Measurements from ENCODE around the gene PRKN.

PRKN gene

DNA sequence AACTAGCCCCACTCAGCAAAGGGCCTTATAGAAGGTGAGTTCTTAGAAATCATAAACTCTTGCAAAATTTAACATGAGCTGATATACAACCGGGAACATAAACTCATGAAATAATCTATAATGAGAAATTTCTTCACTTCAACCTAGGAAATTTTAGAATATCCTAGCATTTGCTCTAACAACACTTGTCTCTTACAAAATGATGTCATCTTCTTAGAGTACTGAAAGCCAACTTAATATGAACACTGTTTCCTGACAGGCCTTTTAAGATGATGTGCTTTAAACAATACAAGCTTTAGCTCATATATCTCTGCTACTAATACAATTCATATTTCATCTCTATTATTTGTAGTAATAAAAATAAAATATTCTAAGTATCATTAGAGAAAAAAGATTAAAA, 1.1 kb upstream of the PRKN start:
- no peaks in the 10 kb centered on the region for H3K27me3 ChIP-seq (ENCODE audit: control insufficient read depth in 1 of 2, insufficient read depth in 1 of 2, low read length in 2 of 2)
- no peak overlapping the region for H3K4ac ChIP-seq (ENCODE audit: low read depth in 1 of 2, low read length in 2 of 2)
- no peak overlapping the region for H2AK5ac ChIP-seq (ENCODE audit: low read length, severe bottlenecking)
- peak overlapping the region; percentile 96 for H3K9ac ChIP-seq (ENCODE audit: low read length)
- H2BK120ac ChIP-seq (ENCODE audit: low read depth, low read length) = no peak overlapping the region
- no peak overlapping the region for H4K8ac ChIP-seq (ENCODE audit: low read length)
- no peak overlapping the region for H2BK12ac ChIP-seq (ENCODE audit: low read length in 2 of 2)
- no peak overlapping the region for H3K14ac ChIP-seq (ENCODE audit: low read length in 2 of 2)
- H3K27ac ChIP-seq (ENCODE audit: low read length, poor library complexity, severe bottlenecking) = no peak overlapping the region
- no peak overlapping the region for H2AFZ ChIP-seq (ENCODE audit: low read depth, low read length)
- WGBS = 100% methylated on average over 1 of the region's 1 CpG
- H3K4me1 ChIP-seq (ENCODE audit: control insufficient read depth, insufficient read depth, low read depth, low read length) = peaks cover 3% of the 10 kb centered on the region
- H4K91ac ChIP-seq (ENCODE audit: low read length) = no peak overlapping the region
- H3K4me2 ChIP-seq (ENCODE audit: low read length, poor library complexity, severe bottlenecking) = no peak overlapping the region
- no peak overlapping the region for H2BK15ac ChIP-seq (ENCODE audit: low read depth, poor library complexity, severe bottlenecking)
- peaks cover 5% of the 10 kb centered on the region for H3K79me1 ChIP-seq (replicated peaks; ENCODE audit: low read length, poor library complexity, severe bottlenecking)
- no peaks in the 10 kb centered on the region for H3K9me3 ChIP-seq (ENCODE audit: control insufficient read depth, low read length)
- H2BK5ac ChIP-seq (ENCODE audit: low read depth, low read length, poor library complexity, severe bottlenecking) = no peak overlapping the region
- DNase-seq = no peak
- H3K23ac ChIP-seq (ENCODE audit: low read length in 2 of 2) = no peak overlapping the region
- no peaks in the 10 kb centered on the region for H3K36me3 ChIP-seq (ENCODE audit: control insufficient read depth in 1 of 2, insufficient read depth in 2 of 2, low read depth in 1 of 2, low read length in 2 of 2)
- H3K18ac ChIP-seq (ENCODE audit: low read depth in 1 of 2, low read length in 2 of 2) = no peak overlapping the region
- H3K4me3 ChIP-seq (ENCODE audit: insufficient read depth in 1 of 2, low read depth in 1 of 2, low read length in 2 of 2) = peak overlapping the region in 1 of 2 experiments; percentile 82

GRCh38 chr6:162728197-162728596, 631 bp upstream of the PRKN start:
- Histone ChIP-seq H3K9ac (ENCODE audit: low read length) (peak overlapping the region; percentile 96), H4K8ac (ENCODE audit: low read length) (peak overlapping the region; percentile 49), H3K4me1 (ENCODE audit: control insufficient read depth, insufficient read depth, low read depth, low read length) (peaks cover 3% of the 10 kb centered on the region), H2BK5ac (ENCODE audit: low read depth, low read length, poor library complexity, severe bottlenecking) (no peak overlapping the region), H3K23ac (ENCODE audit: low read length in 2 of 2) (no peak overlapping the region), H3K27ac (ENCODE audit: low read length, poor library complexity, severe bottlenecking) (no peak overlapping the region), H2BK120ac (ENCODE audit: low read depth, low read length) (no peak overlapping the region), H3K18ac (ENCODE audit: low read depth in 1 of 2, low read length in 2 of 2) (no peak overlapping the region), H2AFZ (ENCODE audit: low read depth, low read length) (peak overlapping the region; percentile 72), H3K9me3 (ENCODE audit: control insufficient read depth, low read length) (no peaks in the 10 kb centered on the region), H2BK12ac (ENCODE audit: low read length in 2 of 2) (no peak overlapping the region), H3K4me3 (ENCODE audit: insufficient read depth in 1 of 2, low read depth in 1 of 2, low read length in 2 of 2) (peak overlapping the region in 1 of 2 experiments; percentile 82), H4K91ac (ENCODE audit: low read length) (no peak overlapping the region), H3K4ac (ENCODE audit: low read depth in 1 of 2, low read length in 2 of 2) (no peak overlapping the region), H2BK15ac (ENCODE audit: low read depth, poor library complexity, severe bottlenecking) (no peak overlapping the region), H3K27me3 (ENCODE audit: control insufficient read depth in 1 of 2, insufficient read depth in 1 of 2, low read length in 2 of 2) (no peaks in the 10 kb centered on the region), H3K14ac (ENCODE audit: low read length in 2 of 2) (no peak overlapping the region), H3K36me3 (ENCODE audit: control insufficient read depth in 1 of 2, insufficient read depth in 2 of 2, low read depth in 1 of 2, low read length in 2 of 2) (no peaks in the 10 kb centered on the region), H3K4me2 (ENCODE audit: low read length, poor library complexity, severe bottlenecking) (peak overlapping the region; percentile 93), H2AK5ac (ENCODE audit: low read length, severe bottlenecking) (peak overlapping the region; percentile 64), H3K79me1 (replicated peaks; ENCODE audit: low read length, poor library complexity, severe bottlenecking) (peaks cover 5% of the 10 kb centered on the region)
- DNase-seq = no peak
- 70% methylated on average over 7 of the region's 7 CpGs for WGBS

GRCh38 chr6:162726947-162727321, 632 bp downstream of the PRKN start:
- Histone ChIP-seq H3K27me3 (ENCODE audit: control insufficient read depth in 1 of 2, insufficient read depth in 1 of 2, low read length in 2 of 2) (no peaks in the 10 kb centered on the region), H3K4ac (ENCODE audit: low read depth in 1 of 2, low read length in 2 of 2) (no peak overlapping the region), H3K14ac (ENCODE audit: low read length in 2 of 2) (no peak overlapping the region), H2AK5ac (ENCODE audit: low read length, severe bottlenecking) (no peak overlapping the region), H2BK15ac (ENCODE audit: low read depth, poor library complexity, severe bottlenecking) (no peak overlapping the region), H3K4me2 (ENCODE audit: low read length, poor library complexity, severe bottlenecking) (peak overlapping the region; percentile 62), H3K18ac (ENCODE audit: low read depth in 1 of 2, low read length in 2 of 2) (peak overlapping the region; percentile 97 to 99), H2BK120ac (ENCODE audit: low read depth, low read length) (peak overlapping the region; percentile 61), H3K4me3 (ENCODE audit: insufficient read depth in 1 of 2, low read depth in 1 of 2, low read length in 2 of 2) (peak overlapping the region; percentile 82 to 99), H4K91ac (ENCODE audit: low read length) (no peak overlapping the region), H3K9ac (ENCODE audit: low read length) (peak overlapping the region; percentile 96), H3K4me1 (ENCODE audit: control insufficient read depth, insufficient read depth, low read depth, low read length) (peaks cover 3% of the 10 kb centered on the region), H3K27ac (ENCODE audit: low read length, poor library complexity, severe bottlenecking) (no peak overlapping the region), H2AFZ (ENCODE audit: low read depth, low read length) (peak overlapping the region; percentile 98), H2BK5ac (ENCODE audit: low read depth, low read length, poor library complexity, severe bottlenecking) (no peak overlapping the region), H2BK12ac (ENCODE audit: low read length in 2 of 2) (no peak overlapping the region), H3K79me1 (replicated peaks; ENCODE audit: low read length, poor library complexity, severe bottlenecking) (peaks cover 5% of the 10 kb centered on the region), H3K23ac (ENCODE audit: low read length in 2 of 2) (peak overlapping the region in 1 of 2 experiments; percentile 31), H3K9me3 (ENCODE audit: control insufficient read depth, low read length) (no peaks in the 10 kb centered on the region), H4K8ac (ENCODE audit: low read length) (peak overlapping the region; percentile 89), H3K36me3 (ENCODE audit: control insufficient read depth in 1 of 2, insufficient read depth in 2 of 2, low read depth in 1 of 2, low read length in 2 of 2) (no peaks in the 10 kb centered on the region)
- peak; percentile 10 for DNase-seq
- 2% methylated on average over 5 of the region's 13 CpGs for WGBS

DNA sequence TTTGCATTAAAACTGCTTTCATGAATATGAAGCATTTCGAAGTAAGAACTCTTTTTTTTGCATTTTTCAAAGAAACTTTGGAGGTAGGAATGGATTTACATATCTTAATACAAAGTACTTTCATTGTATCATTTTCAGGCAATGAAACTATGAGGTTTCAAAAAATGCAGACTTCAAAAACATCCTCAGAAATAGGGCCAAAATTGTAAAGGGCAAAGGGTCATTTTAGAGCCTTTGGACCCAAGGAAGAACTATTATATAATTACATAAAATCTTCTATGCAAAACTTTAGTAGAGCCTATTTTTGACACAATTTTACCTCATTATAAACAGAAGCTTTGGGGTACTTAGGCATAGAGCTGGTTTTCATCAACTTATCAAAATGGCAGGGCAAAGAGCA, 4.9 kb downstream of the PRKN start:
- Histone ChIP-seq H3K14ac (ENCODE audit: low read length in 2 of 2) (no peak overlapping the region), H3K18ac (ENCODE audit: low read depth in 1 of 2, low read length in 2 of 2) (no peak overlapping the region), H3K23ac (ENCODE audit: low read length in 2 of 2) (no peak overlapping the region), H3K27ac (ENCODE audit: low read length, poor library complexity, severe bottlenecking) (no peak overlapping the region), H4K91ac (ENCODE audit: low read length) (no peak overlapping the region), H3K4me2 (ENCODE audit: low read length, poor library complexity, severe bottlenecking) (no peak overlapping the region), H2BK5ac (ENCODE audit: low read depth, low read length, poor library complexity, severe bottlenecking) (no peak overlapping the region), H3K4me1 (ENCODE audit: control insufficient read depth, insufficient read depth, low read depth, low read length) (no peaks in the 10 kb centered on the region), H3K36me3 (ENCODE audit: control insufficient read depth in 1 of 2, insufficient read depth in 2 of 2, low read depth in 1 of 2, low read length in 2 of 2) (no peaks in the 10 kb centered on the region), H3K4me3 (ENCODE audit: insufficient read depth in 1 of 2, low read depth in 1 of 2, low read length in 2 of 2) (no peak overlapping the region), H3K9me3 (ENCODE audit: control insufficient read depth, low read length) (no peaks in the 10 kb centered on the region), H4K8ac (ENCODE audit: low read length) (no peak overlapping the region), H3K9ac (ENCODE audit: low read length) (no peak overlapping the region), H2BK12ac (ENCODE audit: low read length in 2 of 2) (no peak overlapping the region), H2AK5ac (ENCODE audit: low read length, severe bottlenecking) (no peak overlapping the region), H2BK15ac (ENCODE audit: low read depth, poor library complexity, severe bottlenecking) (no peak overlapping the region), H3K79me1 (replicated peaks; ENCODE audit: low read length, poor library complexity, severe bottlenecking) (peaks cover 6% of the 10 kb centered on the region), H2BK120ac (ENCODE audit: low read depth, low read length) (no peak overlapping the region), H3K4ac (ENCODE audit: low read depth in 1 of 2, low read length in 2 of 2) (no peak overlapping the region), H2AFZ (ENCODE audit: low read depth, low read length) (no peak overlapping the region), H3K27me3 (ENCODE audit: control insufficient read depth in 1 of 2, insufficient read depth in 1 of 2, low read length in 2 of 2) (no peaks in the 10 kb centered on the region)
- DNase-seq = no peak
- WGBS = no CpG with 5 or more reads among the region's 1 CpG
